Sciatic nerve (tissue), 2 donors: ENCODE results near the gene SBSN. TPM values are rescaled to one million over a fixed set of nuclear protein-coding genes. Genes with fewer than 3 reads are reported as not detected.

Source experiments
- ATAC-seq: fragments of 200-7000 bp; cut with Tn5 transposase; one replicate; pipeline ENCODE4 v1.9.1; 2020; ENCODE audit warnings: mild to moderate bottlenecking, moderate library complexity
- DNase-seq: peaks from one replicate; pipeline ENCODE4 v3.0.0-alpha.2; 2020; ENCODE audit warnings: low spot score
- intact Hi-C: fragments of 100-400 bp; cut with DNase I; formaldehyde crosslinking; loops from one replicate; pipeline ENCODE4 v1.14.2; 2022
- total RNA-seq: library from RNA; stranded (reverse); fragmentation: NEBNext Ultra II Directional; extraction: Animal tissue kit (Norgen Biotek cat#: 25700); gene quantifications from one replicate; pipeline ENCODE4 v1.2.1, GENCODE V29; 2021
- donor health status: DM: no; HTN: no; CAD: no.
- donor health status: DM: no; HTN: no; CAD: no.

SBSN gene
- total RNA-seq, 1 donor from 2014 or later, result not detected

DNA sequence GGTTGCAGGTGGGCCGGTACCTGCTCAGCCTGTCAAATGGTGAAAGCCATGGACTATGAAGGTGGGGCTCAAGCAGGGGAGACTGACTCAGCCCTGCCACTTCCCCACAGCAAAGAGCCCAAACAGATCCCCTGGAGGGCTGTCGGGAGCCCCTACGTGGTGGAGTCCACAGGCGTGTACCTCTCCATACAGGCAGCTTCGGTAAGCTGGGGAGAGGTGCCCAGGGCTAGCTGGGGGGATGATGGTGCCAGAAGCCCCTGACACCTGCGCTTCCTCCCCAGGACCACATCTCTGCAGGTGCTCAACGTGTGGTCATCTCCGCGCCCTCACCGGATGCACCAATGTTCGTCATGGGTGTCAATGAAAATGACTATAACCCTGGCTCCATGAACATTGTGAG, 14.1 kb upstream of the SBSN start:
- DNase-seq, result no peak
- intact Hi-C loops, result no loop called here

DNA sequence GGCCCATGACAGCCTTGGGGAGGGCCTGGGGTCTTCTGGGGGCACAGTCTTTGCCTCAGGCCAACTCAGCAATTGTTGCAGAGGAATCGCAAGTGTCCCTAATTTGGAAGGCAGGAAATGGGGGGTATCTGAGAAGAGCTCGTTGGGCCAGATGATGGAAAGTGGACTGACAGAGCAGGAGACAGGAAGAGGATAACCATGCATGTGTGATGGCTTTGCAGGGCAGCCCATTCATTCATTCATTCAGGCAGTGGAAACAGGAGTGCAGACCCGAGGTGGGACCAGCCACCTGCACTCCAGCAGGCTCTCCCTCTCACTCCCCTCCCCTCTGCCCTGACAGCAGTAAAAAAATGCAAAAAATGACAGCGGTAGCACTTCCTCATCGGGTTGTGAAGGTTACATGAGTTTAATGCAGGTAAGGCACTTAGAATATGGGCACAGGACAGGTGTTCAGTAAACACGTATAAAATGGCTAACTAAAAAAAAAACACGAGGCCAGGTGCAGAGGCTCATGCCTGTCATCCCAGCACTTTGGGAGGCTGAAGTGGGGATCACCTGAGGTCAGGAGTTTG, 12.3 kb upstream of the SBSN start:
- intact Hi-C loops, result no loop called here
- DNase-seq, result no peak
- ATAC-seq, result no peak

More for the DNA sequence above, 14.1 kb upstream of the SBSN start:
- ATAC-seq, result no peak

DNA sequence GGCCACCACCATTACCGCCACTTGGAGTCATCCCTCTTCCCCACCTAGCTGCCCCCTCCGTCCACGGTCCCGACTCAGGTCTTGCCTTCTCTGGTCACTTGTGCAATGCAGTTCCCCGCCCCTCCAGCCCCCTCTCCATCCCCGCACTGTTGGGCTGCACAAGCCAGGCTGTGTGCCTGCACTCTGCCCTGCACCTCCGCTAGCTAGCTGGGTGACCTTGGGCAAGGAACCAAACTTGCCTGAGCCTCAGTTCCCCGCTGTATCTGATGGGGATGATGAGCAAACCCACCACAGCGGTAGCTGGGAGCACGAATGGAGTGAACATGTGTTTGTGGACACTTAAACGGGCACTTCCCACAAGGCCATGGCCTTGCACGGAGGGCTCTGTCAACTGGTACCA, 11.7 kb upstream of the SBSN start:
- intact Hi-C loops, result no loop called here
- no peak for ATAC-seq
- DNase-seq, result no peak

DNA sequence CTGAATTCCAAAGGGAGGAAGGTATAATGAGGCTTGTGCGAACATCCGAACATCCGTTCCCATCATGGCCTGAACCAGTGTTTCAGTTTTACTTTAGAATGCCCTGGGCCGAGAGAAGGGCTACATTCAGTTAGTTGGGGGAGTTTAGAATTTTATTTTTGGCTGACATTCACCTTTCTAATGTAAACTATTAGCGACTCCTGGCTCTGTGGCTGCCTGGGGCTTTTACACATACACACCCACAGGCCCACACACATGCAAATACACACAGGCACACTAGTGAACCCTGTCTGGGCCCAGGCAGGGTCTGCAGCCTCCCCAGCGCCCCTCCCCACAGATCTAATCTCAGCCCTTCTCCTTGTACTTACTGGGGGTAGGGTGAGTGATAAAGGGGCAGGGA, 11.2 kb upstream of the SBSN start:
- ATAC-seq, result no peak
- intact Hi-C loops, result no loop called here
- DNase-seq, result no peak

DNA sequence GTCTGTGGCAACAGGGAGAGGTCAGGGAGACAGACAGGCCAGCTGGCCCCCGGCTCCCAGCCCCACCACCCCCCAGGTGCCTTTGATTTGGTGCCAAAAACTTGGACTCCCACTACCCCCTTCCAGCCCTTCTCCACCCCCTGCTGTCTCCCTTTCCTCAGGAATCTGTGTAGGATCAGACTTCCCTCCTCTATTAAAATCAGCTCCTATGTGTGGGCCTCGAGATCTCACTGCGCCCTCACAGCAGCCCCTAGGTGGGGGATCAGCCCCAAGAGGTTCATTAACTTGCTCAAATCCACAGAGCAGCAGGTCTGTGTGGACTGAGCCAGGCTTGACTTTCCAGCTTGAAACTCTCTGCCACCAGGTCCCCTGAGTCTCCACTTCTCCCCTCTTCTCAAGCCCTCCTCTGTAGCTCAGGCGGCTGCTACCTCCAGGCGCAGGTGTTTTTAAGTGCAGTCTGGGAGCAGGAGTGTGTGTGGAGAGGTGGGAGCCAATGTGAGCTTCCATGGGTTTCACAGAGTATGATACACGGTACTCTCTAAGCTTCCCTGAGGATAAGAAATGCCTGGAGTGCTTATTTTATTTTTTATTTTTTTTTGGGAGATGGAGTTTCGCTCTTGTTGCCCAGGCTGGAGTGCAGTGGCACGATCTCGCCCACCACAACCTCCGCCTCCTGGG, 6.8 kb upstream of the SBSN start:
- intact Hi-C loops, result no loop called here
- ATAC-seq (no peak), DNase-seq (no peak)

DNA sequence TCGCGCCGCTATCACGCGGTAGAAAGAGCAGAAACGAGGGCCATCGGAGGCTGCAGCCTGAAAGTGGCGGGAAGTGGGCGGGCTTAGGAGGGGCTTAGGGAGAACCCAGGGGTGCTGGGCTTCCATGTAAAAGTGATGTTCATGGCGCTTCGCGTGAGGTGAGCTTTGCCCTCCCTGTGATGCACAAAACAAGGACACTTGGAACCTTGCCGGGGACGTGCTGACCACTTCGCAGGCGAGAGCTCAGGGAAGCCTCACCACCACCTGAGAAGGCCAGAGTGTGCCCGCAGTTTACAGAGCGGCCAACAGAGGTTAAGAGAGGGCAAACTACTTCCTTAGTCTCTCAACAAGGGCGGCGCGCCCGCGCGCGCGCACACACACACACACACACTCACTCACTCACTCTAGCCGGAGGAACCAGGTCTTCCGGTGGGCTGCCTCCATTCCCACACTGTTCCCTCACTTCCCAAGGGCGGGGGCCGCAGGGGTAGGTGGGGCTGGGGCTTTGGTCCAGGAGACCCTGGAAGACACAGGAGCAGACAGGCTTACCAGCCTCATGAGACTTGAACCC, 5.8 kb upstream of the SBSN start:
- DNase-seq (no peak), ATAC-seq (peak; percentile 36)
- intact Hi-C loops, result no loop called here

DNA sequence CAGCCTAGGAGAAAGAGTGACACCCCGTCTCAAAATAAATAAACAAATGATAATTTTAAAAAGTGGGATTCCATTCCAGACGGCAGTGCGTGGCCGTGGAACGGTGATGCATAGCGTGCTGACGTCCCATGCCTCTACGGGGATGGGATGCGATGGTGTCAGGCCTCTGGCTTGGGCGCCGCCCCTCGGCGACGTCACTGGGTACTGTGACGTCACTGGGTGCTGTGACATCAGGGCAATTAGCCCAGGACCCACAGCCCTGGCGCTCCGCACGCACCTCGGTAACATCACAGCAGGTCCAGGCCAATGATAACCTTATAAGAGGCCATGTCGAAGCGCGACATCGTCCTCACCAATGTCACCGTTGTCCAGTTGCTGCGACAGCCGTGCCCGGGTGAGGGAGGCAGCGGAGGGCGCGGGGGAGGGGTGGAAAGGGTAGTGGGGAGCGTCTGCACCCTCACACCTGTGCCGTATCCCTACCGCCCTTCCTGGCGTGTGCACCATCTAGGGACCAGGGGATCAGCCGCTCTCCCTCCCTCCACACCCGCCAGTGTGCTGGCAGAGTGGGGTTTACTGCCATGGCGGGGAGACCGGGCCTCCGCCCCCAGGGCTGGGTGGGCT, 5.2 kb upstream of the SBSN start, which contains the start of gene GAPDHS:
Gene GAPDHS, plus strand, starts transcription at position 256 of the 621 bp plus-strand sequence. Its CDS starts 72 bp downstream, at position 328.
- no peak for ATAC-seq
- intact Hi-C loops, result no loop called here
- no peak for DNase-seq

DNA sequence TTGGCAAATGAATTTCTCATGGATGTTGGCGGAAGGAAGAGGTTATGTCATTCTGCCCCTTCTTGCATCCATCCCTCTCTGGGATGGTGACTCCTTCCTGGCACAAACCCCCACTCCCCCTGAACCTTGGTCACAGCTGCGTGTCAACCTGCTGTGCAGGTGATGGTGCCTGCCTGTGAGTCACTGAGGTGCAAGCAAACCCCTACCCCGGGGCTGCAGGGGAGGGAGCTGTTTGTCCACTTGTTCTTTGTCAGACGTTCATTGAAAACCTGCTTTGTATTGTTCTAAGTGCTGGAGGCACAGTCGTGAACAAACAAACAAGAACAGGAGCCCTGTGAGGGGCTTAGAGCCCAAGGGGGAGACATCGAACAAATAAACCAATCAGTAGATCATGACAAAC, 3.2 kb upstream of the SBSN start:
- DNase-seq, result no peak
- no peak for ATAC-seq
- intact Hi-C loops, result no loop called here

DNA sequence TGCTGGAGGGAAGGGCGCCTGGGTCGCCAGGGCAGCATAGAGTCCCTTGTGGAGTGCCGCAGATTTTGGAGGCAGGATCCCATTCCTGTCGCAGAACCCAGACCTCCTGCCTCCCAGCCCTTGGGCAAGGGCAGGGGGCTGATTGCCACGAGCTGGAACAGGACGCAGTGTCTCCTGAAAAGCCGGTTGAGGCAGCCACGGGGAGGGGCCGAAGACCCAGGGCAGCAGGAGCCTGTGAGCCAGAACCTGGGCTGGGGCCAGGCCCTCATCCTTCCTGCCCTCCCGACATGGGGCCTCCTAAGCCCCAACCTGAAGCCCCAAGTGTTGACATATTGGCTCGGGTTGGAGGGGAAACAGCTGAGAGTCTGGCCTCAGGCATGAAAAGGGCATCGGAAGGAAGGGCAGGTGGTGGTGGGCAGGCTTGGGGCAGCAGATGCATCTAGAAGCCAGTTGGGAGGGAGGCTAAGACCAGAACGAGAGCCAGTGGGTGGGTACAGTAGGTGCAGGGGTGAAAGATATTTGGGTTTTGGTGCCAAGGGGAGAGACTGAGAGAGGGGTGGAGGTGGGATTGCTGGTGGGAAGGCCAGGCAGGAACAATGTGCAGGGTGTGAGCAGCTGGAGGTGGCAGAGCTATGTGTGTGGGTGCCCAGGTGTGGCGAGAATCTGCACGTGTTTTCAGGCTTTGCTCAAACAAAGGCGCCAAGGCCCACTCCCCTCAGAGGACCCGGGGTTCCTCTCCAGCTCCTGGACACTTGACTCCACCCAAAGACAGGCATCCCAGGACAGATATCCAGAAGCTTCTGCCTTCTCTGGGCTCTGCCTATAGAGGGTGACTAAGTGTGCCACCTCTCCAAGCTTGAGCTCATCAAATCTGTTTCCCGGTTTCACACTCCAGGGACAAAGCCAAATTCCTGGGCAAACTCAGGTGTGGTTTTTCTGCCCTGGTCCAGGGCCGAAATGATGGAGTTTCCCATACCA, 1.4 kb upstream of the SBSN start:
- DNase-seq (no peak), ATAC-seq (no peak)
- intact Hi-C loops, result no loop called here

DNA sequence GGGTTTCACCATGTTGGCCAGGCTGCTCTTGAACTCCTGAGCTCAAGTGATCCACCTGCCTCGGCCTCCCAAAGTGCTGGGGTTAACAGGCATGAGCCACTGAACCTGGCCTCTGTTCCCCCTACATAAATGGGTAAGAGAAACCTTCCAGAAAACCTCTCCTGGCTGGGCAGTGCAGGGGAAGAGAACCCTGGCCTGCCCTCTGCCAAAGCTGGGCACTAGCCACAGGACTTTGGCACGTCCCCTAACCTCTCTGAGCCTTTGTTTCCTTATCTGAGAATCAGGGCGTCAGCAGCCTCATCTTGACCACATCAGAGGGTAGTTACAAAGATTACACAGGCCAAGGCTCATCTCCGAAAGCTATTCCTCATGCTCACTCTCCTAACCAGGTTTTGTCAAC, 2.2 kb downstream of the SBSN start:
- ATAC-seq (no peak), DNase-seq (no peak)
- intact Hi-C loops, result no loop called here

DNA sequence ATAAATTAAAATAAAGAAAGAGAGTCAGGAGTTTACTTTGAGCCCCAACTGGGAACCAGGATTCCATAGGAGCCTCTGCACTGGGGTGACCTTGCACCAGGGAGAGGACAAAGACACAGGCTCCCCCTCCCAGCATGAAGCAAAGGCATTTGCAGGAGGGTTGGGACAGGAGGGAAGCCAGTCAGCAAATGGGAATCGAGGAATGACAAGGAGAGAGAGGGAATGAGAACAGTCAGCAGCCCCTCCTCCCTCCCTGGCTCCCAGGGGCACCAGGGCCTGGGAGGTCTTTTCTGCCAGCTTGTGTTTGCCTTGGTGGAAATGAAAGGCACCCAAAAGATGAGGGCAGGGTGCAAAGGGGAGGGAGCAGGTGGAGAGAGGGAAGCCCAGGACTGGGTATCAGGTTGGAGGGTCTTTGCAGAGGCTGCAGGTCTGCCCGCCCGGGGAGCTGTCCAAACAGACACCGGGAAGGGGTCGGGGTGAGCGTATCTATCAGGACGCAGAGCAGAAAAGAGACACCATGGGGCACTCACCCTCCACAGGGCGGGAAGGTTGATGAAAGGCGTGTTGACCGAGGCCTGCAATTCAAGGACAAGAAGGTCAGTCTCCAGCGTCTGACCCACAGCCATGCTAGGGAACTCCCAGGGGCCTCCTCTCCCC, 3.8 kb downstream of the SBSN start:
- intact Hi-C loops, result no loop called here
- ATAC-seq (no peak), DNase-seq (no peak)

DNA sequence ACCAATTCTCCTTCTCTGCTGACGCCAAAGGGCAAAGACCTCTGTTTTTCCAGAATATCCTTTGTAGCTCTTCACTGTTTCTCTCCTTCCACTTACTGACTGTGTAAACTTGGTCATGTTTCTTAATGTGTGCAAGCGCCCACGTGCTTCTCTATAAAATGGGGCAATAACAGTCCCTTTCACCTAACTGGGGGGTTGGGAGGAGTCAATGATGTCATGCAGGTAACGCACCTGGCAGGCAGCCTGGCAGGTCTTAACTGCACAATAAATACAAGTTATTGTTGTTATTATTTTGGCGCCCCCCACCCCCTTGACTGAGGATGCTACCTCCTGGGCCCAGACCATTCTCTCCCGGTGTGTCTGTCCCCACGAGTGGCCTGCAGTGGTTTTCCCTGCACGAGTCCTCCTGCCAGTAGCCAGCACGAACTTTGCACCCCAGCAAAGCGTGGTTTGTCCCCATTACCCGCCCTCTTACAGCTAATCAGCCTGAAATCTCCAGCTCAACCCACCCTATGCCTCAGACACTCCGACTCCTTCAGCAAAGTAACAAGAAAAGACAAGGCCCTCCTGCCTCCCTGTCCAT, 5.3 kb downstream of the SBSN start:
- no peak for ATAC-seq
- DNase-seq, result no peak
- intact Hi-C loops, result no loop called here

DNA sequence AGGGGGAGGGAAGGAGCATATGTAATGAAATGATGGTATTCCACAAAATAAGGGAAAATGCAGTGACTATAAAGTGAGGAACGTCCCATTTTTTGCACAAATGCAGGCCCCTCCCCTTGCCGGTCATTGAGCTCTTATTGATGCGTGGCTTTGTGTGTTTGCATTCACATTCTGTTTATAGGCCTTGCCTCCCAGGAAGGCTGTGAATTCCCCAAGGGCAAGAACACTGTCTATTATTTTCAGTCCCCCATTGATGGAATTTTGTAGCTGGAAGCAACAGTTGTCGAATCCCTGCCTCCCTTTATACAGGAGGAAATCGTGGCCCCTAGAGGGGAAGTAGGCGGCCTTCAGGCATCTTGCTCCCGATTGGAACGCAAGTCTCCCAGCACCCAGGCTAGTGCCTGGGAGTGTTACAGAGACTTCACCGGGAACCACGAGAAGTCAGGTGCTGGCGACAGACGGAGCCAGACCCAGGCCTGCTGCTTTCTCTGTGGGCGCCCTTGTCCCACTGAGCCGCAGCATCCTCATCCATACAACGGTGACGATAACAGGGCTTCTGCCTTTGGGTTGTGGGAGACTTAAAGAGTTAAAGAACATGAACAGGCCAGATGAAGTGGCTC, 6.9 kb downstream of the SBSN start:
- intact Hi-C loops, result no loop called here
- ATAC-seq, result no peak
- DNase-seq, result no peak

DNA sequence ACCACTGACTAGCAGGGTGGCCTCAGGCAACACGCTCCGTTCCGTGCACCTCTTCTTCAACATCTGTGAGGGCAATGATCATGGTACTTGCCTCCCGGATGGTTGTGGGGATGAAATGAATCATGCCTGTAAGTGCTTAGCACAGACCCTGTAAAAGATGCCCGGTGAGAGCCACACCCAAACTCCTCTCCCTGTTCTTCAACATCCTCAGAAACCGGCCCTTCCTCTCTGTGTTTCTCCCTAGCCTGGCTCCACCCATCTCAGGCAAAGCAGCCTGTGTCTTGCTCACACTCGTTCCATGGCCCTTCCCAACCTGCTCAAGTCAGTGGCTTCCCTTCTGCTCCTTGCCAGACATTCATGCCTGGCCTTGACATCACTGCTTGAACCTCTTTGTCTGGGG, 8.8 kb downstream of the SBSN start:
- ATAC-seq, result no peak
- no peak for DNase-seq
- intact Hi-C loops, result no loop called here

DNA sequence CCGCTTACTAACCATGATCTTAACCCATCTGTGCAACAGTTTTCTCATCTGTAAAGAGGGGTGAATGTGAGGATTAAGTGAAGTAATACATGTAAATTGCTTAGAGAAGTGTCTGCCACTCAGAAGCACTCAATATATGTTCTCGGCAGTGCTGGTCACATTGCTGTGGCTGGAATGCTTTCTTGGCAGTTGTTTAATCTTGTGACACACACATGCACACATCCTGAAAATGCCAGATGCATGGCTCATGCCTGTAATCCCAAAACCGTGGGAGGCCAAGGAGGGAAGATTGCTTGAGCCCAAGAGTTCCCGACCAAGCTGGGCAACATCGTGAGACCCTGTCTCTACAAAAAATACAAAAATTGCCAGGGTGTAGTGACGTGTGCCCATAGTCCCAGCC, 9.8 kb downstream of the SBSN start:
- intact Hi-C loops, result no loop called here

DNA sequence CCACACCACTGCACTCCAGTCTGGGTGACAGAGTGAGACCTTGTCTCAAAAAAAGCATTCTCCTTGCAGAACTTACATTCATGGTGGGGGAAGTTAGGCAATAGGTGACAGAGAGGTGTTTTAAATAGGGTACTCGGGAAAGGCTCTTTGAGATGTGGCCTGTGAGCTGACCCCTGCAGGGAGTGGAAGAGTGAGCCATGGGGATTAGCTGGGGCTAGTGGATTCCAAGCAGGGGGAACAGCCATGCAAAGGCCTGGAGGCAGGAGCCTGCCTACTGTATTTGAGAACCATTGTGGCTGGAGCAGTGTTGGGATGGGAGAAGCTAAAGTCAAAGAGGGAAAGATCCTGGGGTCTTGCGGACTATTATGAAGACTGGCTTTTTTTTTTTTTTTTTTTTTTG, 10.8 kb downstream of the SBSN start:
- ATAC-seq, result no peak
- intact Hi-C loops, result no loop called here
- DNase-seq, result no peak

More for the DNA sequence above, 9.8 kb downstream of the SBSN start:
- no peak for ATAC-seq
- DNase-seq, result no peak

DNA sequence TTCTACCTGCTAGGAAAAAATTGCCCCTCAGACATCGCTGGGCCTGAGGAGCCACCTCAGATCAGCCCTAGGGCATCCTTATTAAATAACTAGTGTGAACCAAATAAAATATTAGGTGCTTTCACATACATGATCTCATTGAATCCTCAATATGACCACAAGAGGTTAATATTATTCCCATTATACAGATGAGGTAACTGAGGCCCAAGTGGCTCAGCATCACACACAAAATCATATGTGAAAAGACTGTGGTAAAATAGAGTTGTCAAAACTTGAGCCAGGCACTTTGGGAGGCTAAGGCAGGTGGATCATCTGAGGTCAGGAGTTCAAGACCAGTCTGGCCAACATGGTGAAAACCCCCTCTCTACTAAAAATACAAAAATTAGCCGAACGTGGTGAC, 11.8 kb downstream of the SBSN start:
- DNase-seq (no peak), ATAC-seq (no peak)
- intact Hi-C loops, result no loop called here

DNA sequence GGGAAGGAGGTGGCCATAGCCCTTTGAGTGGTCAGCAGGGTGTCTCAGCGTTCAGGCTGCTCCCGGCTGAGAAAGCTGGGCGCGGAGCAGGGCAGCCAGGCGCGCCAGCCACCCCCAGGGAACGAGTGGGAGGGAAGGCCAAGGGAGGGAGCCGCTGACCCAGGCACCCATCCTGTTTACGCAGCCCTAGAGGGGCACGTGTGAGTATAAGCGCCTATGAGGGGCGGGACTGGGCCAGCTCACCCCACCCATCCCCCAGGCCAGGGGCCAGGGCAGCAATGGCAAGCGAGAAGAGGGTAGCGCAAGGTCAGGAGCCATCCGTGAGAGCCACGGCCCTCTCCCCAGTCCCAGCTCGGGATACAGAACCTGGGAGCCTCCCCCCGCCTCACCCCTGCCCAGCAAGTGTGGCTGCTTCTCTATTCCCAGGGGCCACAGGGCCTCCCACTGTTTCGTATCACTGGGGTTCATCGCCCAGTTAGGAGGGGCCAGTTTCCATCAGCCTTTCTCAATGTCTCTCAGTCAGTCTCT, 13.8 kb downstream of the SBSN start:
- intact Hi-C loops, result no loop called here
- DNase-seq, result no peak
- no peak for ATAC-seq
